ENCODE data around the gene CD160.

Gene CD160

GRCh38 chr1:145690587-145691558 is 28.4 kb upstream of the CD160 start:
- in situ Hi-C loops (cut with MboI; ENCODE audit: low sequenced_read_pairs, unreplicated experiment): no loop called here
- no peak for TF ChIP-seq CTCF (IDR thresholded peaks at IDR 0.05; ENCODE audit: borderline replicate concordance, control extremely low read depth, extremely low read depth, insufficient read depth, missing control alignments)
- peak; percentile 70 for DNase-seq (ENCODE audit: low spot score)

- in situ Hi-C loops (cut with MboI; ENCODE audit: low sequenced_read_pairs, unreplicated experiment): no loop called here
- DNase-seq (ENCODE audit: low spot score): no peak
- no peak for TF ChIP-seq CTCF (IDR thresholded peaks at IDR 0.05; ENCODE audit: borderline replicate concordance, control extremely low read depth, extremely low read depth, insufficient read depth, missing control alignments)
Measured at GRCh38 chr1:145692785-145693443, 26.4 kb upstream of the CD160 start.

- in situ Hi-C loops (cut with MboI; ENCODE audit: low sequenced_read_pairs, unreplicated experiment): no loop called here
- no peak for DNase-seq (ENCODE audit: low spot score)
Measured at GRCh38 chr1:145695821-145696629, 23.3 kb upstream of the CD160 start.

GRCh38 chr1:145696630-145696960 is 22.7 kb upstream of the CD160 start:
- in situ Hi-C loops (cut with MboI; ENCODE audit: low sequenced_read_pairs, unreplicated experiment): no loop called here
- no peak for DNase-seq (ENCODE audit: low spot score)
- TF ChIP-seq CTCF (IDR thresholded peaks at IDR 0.05; ENCODE audit: borderline replicate concordance, control extremely low read depth, extremely low read depth, insufficient read depth, missing control alignments): no peak

More at GRCh38 chr1:145695821-145696629, 23.3 kb upstream of the CD160 start:
- no peak for TF ChIP-seq CTCF (IDR thresholded peaks at IDR 0.05; ENCODE audit: borderline replicate concordance, control extremely low read depth, extremely low read depth, insufficient read depth, missing control alignments)

GRCh38 chr1:145701306-145701862 is 17.9 kb upstream of the CD160 start:
- TF ChIP-seq CTCF (IDR thresholded peaks at IDR 0.05; ENCODE audit: borderline replicate concordance, control extremely low read depth, extremely low read depth, insufficient read depth, missing control alignments): no peak
- in situ Hi-C loops (cut with MboI; ENCODE audit: low sequenced_read_pairs, unreplicated experiment): no loop called here
- DNase-seq (ENCODE audit: low spot score): no peak

- in situ Hi-C loops (cut with MboI; ENCODE audit: low sequenced_read_pairs, unreplicated experiment): no loop called here
- no peak for TF ChIP-seq CTCF (IDR thresholded peaks at IDR 0.05; ENCODE audit: borderline replicate concordance, control extremely low read depth, extremely low read depth, insufficient read depth, missing control alignments)
- DNase-seq (ENCODE audit: low spot score): no peak
Measured at GRCh38 chr1:145702052-145702451, 17.2 kb upstream of the CD160 start.

Data from GM13976 (cell line).